Calu3 (cell line): ENCODE measurements around the gene MCF2L. TPM values are rescaled to one million over a fixed set of nuclear protein-coding genes. Genes with fewer than 3 reads are reported as not detected.

ENCODE experiments used
- BruUV-seq: library from RNA; stranded (reverse); fragments of 400-500 nt; replicated peaks from 2 replicates; lab custom pipeline; 2021; lab: Mats Ljungman, UMichigan
- CTCF ChIA-PET: fragments of 300-600 bp; sonication (Branson Sonifier 250); formaldehyde crosslinking; loops from one replicate; lab custom pipeline; 2022; ENCODE audit warnings: antibody characterized with exemption; lab: Charles Lee
- DNase-seq: peaks from one replicate; pipeline ENCODE4 v3.0.0; 2022
- H3K27ac Mint-ChIP-seq: one replicate; pipeline ENCODE4 v1.8.0; 2022; ENCODE audit warnings: mixed read lengths; ENCODE audit not compliant: unreplicated experiment
- H3K27me3 Mint-ChIP-seq: one replicate; pipeline ENCODE4 v1.8.0; 2022; ENCODE audit warnings: mixed read lengths; ENCODE audit not compliant: unreplicated experiment
- H3K36me3 Mint-ChIP-seq: one replicate; pipeline ENCODE4 v1.8.0; 2022; ENCODE audit warnings: mild to moderate bottlenecking, moderate library complexity, mixed read lengths; ENCODE audit not compliant: insufficient read depth, unreplicated experiment
- H3K4me1 Mint-ChIP-seq: one replicate; pipeline ENCODE4 v1.8.0; 2022; ENCODE audit warnings: mild to moderate bottlenecking, low read depth, mixed read lengths; ENCODE audit not compliant: unreplicated experiment
- H3K4me3 Mint-ChIP-seq: one replicate; pipeline ENCODE4 v1.8.0; 2022; ENCODE audit warnings: mild to moderate bottlenecking, low read depth, moderate library complexity, mixed read lengths; ENCODE audit not compliant: unreplicated experiment
- H3K9me3 Mint-ChIP-seq: one replicate; pipeline ENCODE4 v1.8.0; 2022; ENCODE audit warnings: low read depth, mixed read lengths; ENCODE audit not compliant: unreplicated experiment
- intact Hi-C: fragments of 100-400 bp; cut with micrococcal nuclease; formaldehyde crosslinking; loops from one replicate; pipeline ENCODE4 v1.10.0; 2022; ENCODE audit not compliant: unreplicated experiment
- total RNA-seq: library from RNA; stranded (reverse); gene quantifications from 2 replicates; pipeline ENCODE4 v1.2.3, GENCODE V29; 2022
- TF ChIP-seq, protein P1 (sequence below): fragments of 200-600 bp; IDR thresholded peaks from one replicate; pipeline ENCODE4 v1.8.0; 2022; ENCODE audit warnings: antibody characterized with exemption; ENCODE audit not compliant: unreplicated experiment

Gene MCF2L
- total RNA-seq, 1 experiment from 2014 or later: 12.9 TPM

DNA sequence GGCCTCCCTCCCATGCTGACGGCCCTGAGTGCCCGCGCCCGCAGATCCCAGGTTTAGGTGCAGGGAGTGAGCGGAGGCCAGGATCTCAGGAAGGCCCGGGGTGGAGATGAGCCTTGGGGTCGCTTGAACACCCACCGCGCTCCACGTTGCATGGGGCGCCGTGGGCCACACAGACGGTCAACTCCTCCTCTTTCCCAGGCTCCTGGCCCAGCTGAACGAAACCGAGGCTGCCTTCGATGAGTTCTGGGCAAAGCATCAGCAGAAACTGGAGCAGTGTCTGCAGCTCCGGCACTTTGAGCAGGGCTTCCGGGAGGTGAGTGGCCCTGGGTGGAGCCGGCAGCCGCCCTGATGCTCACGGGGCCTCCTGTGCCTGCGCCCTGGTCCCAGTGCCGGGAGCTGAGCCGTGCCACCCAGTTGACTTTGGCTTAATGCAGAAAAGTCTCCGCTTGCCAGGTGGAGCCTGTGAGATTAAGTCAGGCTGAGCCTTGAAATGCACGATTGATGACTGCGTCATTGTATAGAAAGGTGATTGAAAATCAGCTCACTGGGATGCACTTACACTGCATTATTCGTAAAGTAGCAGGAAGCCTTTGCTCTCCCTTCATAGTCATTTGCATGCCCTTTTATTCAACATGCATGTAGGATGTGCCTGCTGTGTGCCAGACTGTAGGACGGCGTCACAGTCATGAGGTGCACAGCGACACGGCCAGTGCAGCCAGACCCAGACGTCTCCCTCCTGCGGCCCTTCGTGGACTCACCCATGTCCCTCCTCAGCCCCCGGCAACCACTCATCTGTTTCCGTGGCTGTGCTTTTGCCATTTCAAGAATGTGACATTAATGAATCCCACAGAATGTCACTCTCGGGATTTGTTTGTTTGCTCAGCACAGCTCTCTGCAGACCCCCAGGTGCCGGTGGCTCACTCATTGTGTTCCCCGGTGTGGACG, 101.1 kb downstream of the MCF2L start:
- no peak overlapping the region for H3K4me3 Mint-ChIP-seq
- TF ChIP-seq, protein P1, sequence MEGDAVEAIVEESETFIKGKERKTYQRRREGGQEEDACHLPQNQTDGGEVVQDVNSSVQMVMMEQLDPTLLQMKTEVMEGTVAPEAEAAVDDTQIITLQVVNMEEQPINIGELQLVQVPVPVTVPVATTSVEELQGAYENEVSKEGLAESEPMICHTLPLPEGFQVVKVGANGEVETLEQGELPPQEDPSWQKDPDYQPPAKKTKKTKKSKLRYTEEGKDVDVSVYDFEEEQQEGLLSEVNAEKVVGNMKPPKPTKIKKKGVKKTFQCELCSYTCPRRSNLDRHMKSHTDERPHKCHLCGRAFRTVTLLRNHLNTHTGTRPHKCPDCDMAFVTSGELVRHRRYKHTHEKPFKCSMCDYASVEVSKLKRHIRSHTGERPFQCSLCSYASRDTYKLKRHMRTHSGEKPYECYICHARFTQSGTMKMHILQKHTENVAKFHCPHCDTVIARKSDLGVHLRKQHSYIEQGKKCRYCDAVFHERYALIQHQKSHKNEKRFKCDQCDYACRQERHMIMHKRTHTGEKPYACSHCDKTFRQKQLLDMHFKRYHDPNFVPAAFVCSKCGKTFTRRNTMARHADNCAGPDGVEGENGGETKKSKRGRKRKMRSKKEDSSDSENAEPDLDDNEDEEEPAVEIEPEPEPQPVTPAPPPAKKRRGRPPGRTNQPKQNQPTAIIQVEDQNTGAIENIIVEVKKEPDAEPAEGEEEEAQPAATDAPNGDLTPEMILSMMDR: no peak
- no peaks in the 10 kb centered on the region for H3K36me3 Mint-ChIP-seq
- CTCF ChIA-PET: no interaction called here
- intact Hi-C loops: no loop called here
- no peak for DNase-seq
- H3K27ac Mint-ChIP-seq: no peak overlapping the region
- no peaks in the 10 kb centered on the region for H3K9me3 Mint-ChIP-seq
- no peaks in the 10 kb centered on the region for H3K27me3 Mint-ChIP-seq
- no TSS peak for BruUV-seq
- H3K4me1 Mint-ChIP-seq: no peaks in the 10 kb centered on the region

DNA sequence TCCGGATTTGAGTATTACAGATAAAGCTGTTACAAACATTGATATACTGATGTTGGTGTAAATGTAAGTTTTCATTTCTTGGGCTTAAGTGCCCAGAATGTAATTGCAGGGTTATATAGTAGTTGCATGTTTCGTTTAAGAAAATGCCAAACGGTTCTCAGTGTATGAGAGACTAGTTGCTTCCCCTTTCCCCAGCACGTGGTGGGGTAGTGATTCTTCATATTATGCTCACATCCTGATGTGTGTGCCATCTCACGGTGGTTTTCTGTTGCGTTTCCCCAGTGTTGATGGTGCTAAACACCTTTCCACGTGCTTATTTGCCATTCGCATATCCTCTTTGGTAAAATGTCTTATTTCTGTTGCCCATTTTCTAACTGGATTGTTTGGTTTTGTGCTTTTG, 101.8 kb downstream of the MCF2L start:
- TF ChIP-seq, protein P1: no peak
- no peaks in the 10 kb centered on the region for H3K27me3 Mint-ChIP-seq
- no peaks in the 10 kb centered on the region for H3K36me3 Mint-ChIP-seq
- CTCF ChIA-PET: no interaction called here
- BruUV-seq: no TSS peak
- DNase-seq: no peak
- no peak overlapping the region for H3K4me3 Mint-ChIP-seq
- no peaks in the 10 kb centered on the region for H3K9me3 Mint-ChIP-seq
- H3K4me1 Mint-ChIP-seq: no peaks in the 10 kb centered on the region
- no peak overlapping the region for H3K27ac Mint-ChIP-seq
- intact Hi-C loops: no loop called here

DNA sequence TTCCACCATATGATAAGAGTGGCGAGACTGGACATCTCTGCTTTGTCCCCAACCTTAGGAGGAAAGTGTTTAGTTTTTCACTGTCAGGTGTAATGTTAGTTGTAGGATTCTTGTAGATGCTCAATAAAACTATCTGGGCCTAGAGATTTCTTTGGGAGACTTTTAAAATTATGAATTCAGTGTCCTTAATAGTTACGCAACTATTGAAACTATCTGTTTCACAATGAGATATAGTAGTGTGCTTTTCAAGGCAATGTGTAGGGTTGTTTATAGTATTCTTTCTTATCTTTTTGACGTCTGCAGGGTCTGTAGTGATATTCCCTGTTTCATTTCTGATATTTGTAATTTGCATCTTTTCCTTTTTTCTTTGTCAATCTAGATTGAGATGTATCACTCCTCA, 103.4 kb downstream of the MCF2L start:
- Mint-ChIP-seq H3K4me3 (no peak overlapping the region), H3K27me3 (no peaks in the 10 kb centered on the region), H3K36me3 (no peaks in the 10 kb centered on the region), H3K27ac (no peak overlapping the region), H3K9me3 (no peaks in the 10 kb centered on the region), H3K4me1 (no peaks in the 10 kb centered on the region)
- CTCF ChIA-PET: interaction anchor here (0.6 kb wide), 1 partner anchor 34 kb away, joined by 3 read pairs; no protein-coding TSS in a partner anchor
- TF ChIP-seq, protein P1: no peak
- intact Hi-C loops: no loop called here
- BruUV-seq: no TSS peak
- DNase-seq: no peak

DNA sequence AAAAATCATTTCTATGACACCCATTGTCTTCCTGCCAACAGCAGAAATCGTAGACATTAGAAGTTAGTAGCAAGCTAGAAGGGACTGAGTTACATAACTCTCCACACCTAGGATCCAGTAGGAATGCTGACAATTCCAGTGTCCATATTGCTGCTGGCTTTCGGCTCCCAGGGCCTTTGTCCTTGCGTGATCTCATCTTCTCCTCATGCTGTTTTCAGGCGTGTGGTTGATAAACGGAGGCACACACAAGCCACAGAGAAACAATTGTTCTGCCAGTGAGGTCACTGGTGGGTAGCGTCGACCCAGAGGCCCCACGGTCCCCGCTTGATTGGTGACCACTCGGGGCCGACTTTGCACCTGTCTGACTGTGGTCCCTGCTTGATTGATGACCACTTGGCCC, 104.9 kb downstream of the MCF2L start:
- CTCF ChIA-PET: no interaction called here
- intact Hi-C loops: no loop called here
- no peak for DNase-seq
- TF ChIP-seq, protein P1: no peak
- no peaks in the 10 kb centered on the region for H3K27me3 Mint-ChIP-seq
- H3K4me3 Mint-ChIP-seq: no peak overlapping the region
- H3K27ac Mint-ChIP-seq: no peak overlapping the region
- no TSS peak for BruUV-seq
- no peaks in the 10 kb centered on the region for H3K36me3 Mint-ChIP-seq
- no peaks in the 10 kb centered on the region for H3K4me1 Mint-ChIP-seq
- H3K9me3 Mint-ChIP-seq: no peaks in the 10 kb centered on the region
